Nephron (organoid): ENCODE measurements around the gene CHCHD6.
A peak's percentile ranks its signal among the peaks of the same experiment; 100 is the strongest.
"Not testable (repeated sequence)": the region's sequence is repeated elsewhere in the genome, so short reads cannot be mapped to it uniquely, and the experiment has no call there.

Experiments used
- H3K27ac Mint-ChIP-seq, 3 experiments: 2 replicates each; pipeline ENCODE4 v1.8.0; 2020; ENCODE audit warnings: mixed read lengths in 3 of 3, mild to moderate bottlenecking in 2 of 3, moderate library complexity in 1 of 3
- H3K27me3 Mint-ChIP-seq: 2 replicates; pipeline ENCODE4 v1.8.0; 2021; ENCODE audit warnings: low read depth, mild to moderate bottlenecking, moderate library complexity, mixed read lengths
- H3K36me3 Mint-ChIP-seq: 2 replicates; pipeline ENCODE4 v1.8.0; 2020; ENCODE audit warnings: low read depth, mixed read lengths
- H3K4me1 Mint-ChIP-seq: 2 replicates; pipeline ENCODE4 v1.8.0; 2020; ENCODE audit warnings: mixed read lengths
- H3K4me3 Mint-ChIP-seq, 3 experiments: 2 replicates each; pipeline ENCODE4 v1.8.0; 2020; ENCODE audit warnings: mild to moderate bottlenecking in 3 of 3, mixed read lengths in 3 of 3, moderate library complexity in 2 of 3
- H3K9me3 Mint-ChIP-seq: 2 replicates; pipeline ENCODE4 v1.8.0; 2020; ENCODE audit warnings: mixed read lengths
- CTCF ChIP-seq, 3 experiments: fragments of 200-600 bp; sonication (generic); IDR thresholded peaks; one replicate each; pipeline ENCODE4 v1.5.0; 2021; ENCODE audit warnings: antibody characterized with exemption in 3 of 3; ENCODE audit not compliant: unreplicated experiment in 3 of 3

Gene CHCHD6

GRCh38 chr3:126780666-126781065, 76.6 kb downstream of the CHCHD6 start:
- no peaks in the 10 kb centered on the region for H3K36me3 Mint-ChIP-seq
- H3K4me1 Mint-ChIP-seq, result peaks cover 45% of the 10 kb centered on the region
- no peaks in the 10 kb centered on the region for H3K27me3 Mint-ChIP-seq
- no peak for TF ChIP-seq CTCF (IDR thresholded peaks at IDR 0.05; ENCODE audit: unreplicated experiment in 3 of 3)
- H3K27ac Mint-ChIP-seq, result no peak overlapping the region
- H3K4me3 Mint-ChIP-seq, result no peak overlapping the region
- no peaks in the 10 kb centered on the region for H3K9me3 Mint-ChIP-seq

- Mint-ChIP-seq H3K4me3 (no peak overlapping the region), H3K9me3 (no peaks in the 10 kb centered on the region), H3K36me3 (no peaks in the 10 kb centered on the region), H3K27me3 (no peaks in the 10 kb centered on the region), H3K27ac (peak overlapping the region; percentile 66 to 84 (median 73)), H3K4me1 (peaks cover 45% of the 10 kb centered on the region)
- no peak for TF ChIP-seq CTCF (IDR thresholded peaks at IDR 0.05; ENCODE audit: unreplicated experiment in 3 of 3)
Measured at GRCh38 chr3:126781406-126781805, 77.4 kb downstream of the CHCHD6 start.

GRCh38 chr3:126781889-126782491, 78.0 kb downstream of the CHCHD6 start:
- TF ChIP-seq CTCF (IDR thresholded peaks at IDR 0.05; ENCODE audit: unreplicated experiment in 3 of 3), result no peak
- H3K4me1 Mint-ChIP-seq, result peaks cover 44% of the 10 kb centered on the region
- H3K9me3 Mint-ChIP-seq, result no peaks in the 10 kb centered on the region
- no peak overlapping the region for H3K4me3 Mint-ChIP-seq
- H3K27ac Mint-ChIP-seq, result peak overlapping the region; percentile 66 to 84 (median 73)
- no peaks in the 10 kb centered on the region for H3K36me3 Mint-ChIP-seq
- no peaks in the 10 kb centered on the region for H3K27me3 Mint-ChIP-seq

- H3K27me3 Mint-ChIP-seq, result no peaks in the 10 kb centered on the region
- no peak overlapping the region for H3K4me3 Mint-ChIP-seq
- TF ChIP-seq CTCF (IDR thresholded peaks at IDR 0.05; ENCODE audit: unreplicated experiment in 3 of 3), result no peak
- peak overlapping the region; percentile 66 to 84 (median 73) for H3K27ac Mint-ChIP-seq
- H3K4me1 Mint-ChIP-seq, result peaks cover 40% of the 10 kb centered on the region
- no peaks in the 10 kb centered on the region for H3K36me3 Mint-ChIP-seq
- H3K9me3 Mint-ChIP-seq, result no peaks in the 10 kb centered on the region
Measured at GRCh38 chr3:126782536-126782935, 78.5 kb downstream of the CHCHD6 start.

GRCh38 chr3:126784254-126784653, 80.2 kb downstream of the CHCHD6 start:
- H3K27me3 Mint-ChIP-seq, result no peaks in the 10 kb centered on the region
- peaks cover 6% of the 10 kb centered on the region for H3K9me3 Mint-ChIP-seq
- H3K4me3 Mint-ChIP-seq, result no peak overlapping the region
- peaks cover 35% of the 10 kb centered on the region for H3K4me1 Mint-ChIP-seq
- peaks cover 4% of the 10 kb centered on the region for H3K36me3 Mint-ChIP-seq
- no peak for TF ChIP-seq CTCF (IDR thresholded peaks at IDR 0.05; ENCODE audit: unreplicated experiment in 3 of 3)
- H3K27ac Mint-ChIP-seq, result peak overlapping the region in 1 of 3 experiments; percentile 29

- Mint-ChIP-seq H3K9me3 (peaks cover 43% of the 10 kb centered on the region), H3K36me3 (peaks cover 36% of the 10 kb centered on the region)
- not testable (repeated sequence) for H3K4me1 Mint-ChIP-seq, H3K27ac Mint-ChIP-seq, H3K4me3 Mint-ChIP-seq, H3K27me3 Mint-ChIP-seq
Measured at GRCh38 chr3:126791320-126791719, 87.3 kb downstream of the CHCHD6 start.
